ENCODE measurements around the gene AHNAK2.

AHNAK2 gene

DNA sequence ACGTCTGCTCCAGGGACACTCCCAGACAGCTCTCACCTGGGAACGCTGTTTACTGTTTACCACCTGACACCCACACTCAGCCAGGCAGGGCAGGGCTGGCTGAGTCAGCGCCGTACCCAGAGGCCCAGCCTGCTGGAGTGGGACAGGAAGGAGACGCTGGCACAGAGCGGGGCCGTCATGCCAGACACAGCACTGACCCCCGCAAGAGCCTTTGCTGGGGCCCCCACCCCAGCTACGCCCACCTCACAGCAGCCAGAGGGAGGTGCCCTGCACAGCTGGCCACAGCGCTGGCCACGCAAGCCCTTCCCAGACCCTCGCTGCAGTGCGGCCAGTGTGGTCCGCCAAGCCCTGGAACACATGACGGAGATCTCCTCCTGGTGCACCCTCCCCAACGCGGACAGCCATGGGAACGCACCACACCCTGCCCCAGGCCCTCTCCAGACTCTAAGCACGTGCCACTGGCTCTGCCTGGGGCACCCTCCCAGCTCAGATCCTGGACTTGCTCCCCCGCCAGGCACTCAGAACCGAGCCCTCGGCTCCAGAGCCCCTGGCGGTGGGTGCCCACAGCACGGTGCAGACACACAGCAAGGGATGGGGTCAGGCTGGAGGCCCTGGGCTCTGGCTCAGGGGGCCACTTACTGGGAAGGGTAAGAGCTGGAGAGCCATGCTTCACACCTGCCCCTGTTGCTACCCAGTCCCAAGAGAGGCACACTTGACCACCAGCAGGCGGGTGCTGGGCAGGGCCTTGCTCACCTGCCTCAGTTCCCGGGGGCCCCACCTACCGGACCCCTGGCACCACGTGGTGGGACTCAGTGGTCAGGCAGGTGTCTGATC is 5.7 kb downstream of the AHNAK2 start:
- TF ChIP-seq CTCF (IDR thresholded peaks at IDR 0.05; ENCODE audit: insufficient read depth, low read depth, low read length, missing control alignments): peak; percentile 42
- DNase-seq (ENCODE audit: low read depth): peak; percentile 99
- peak overlapping the region; percentile 34 for H3K4me3 ChIP-seq (ENCODE audit: low read length)

DNA sequence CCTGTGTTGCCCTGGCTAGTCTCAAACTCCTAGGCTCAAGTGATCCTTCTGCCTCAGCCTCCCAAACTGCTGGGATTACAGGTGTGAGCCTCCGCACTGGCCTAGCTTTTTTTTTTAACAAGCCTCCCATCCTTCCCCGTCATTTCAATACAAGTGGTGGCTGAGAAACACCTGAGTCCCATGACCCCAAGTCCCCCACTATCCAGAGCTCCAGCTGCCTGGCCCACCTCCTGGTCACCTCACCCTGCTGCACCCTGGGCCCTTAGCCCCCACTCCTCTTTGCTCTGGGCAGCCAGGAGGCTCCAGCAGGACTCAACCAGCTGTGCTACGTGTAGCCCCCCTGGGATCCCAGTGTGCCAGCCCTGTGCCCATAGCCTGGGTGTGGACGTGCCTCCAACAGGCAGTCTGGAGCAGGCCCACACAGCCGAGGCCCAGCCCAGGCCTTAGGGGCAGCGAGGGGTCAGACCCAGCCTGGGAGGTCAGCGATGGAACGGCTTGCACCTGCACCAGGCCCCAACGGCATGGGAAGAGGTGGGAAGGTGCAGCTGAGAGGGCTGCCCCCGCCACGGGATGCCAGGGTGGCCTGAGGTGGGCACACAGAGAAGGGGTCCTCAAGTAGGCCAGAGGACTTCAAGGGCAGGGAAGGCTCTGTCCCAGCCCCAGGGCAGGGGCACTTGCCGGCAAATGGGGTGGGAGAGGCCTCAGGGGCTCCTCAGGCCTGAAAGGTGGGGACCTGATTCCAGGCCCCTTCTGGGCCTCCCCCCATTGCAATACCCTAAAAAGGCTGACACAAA is 6.5 kb downstream of the AHNAK2 start:
- no peak for DNase-seq (ENCODE audit: low read depth)
- no peak for TF ChIP-seq CTCF (IDR thresholded peaks at IDR 0.05; ENCODE audit: insufficient read depth, low read depth, low read length, missing control alignments)
- peak overlapping the region; percentile 96 for H3K4me3 ChIP-seq (ENCODE audit: low read length)

- peak overlapping the region; percentile 96 for H3K4me3 ChIP-seq (ENCODE audit: low read length)
- no peak for TF ChIP-seq CTCF (IDR thresholded peaks at IDR 0.05; ENCODE audit: insufficient read depth, low read depth, low read length, missing control alignments)
- peak; percentile 94 for DNase-seq (ENCODE audit: low read depth)
Observed at GRCh38 chr14:104970231-104971068, 7.7 kb downstream of the AHNAK2 start.

DNA sequence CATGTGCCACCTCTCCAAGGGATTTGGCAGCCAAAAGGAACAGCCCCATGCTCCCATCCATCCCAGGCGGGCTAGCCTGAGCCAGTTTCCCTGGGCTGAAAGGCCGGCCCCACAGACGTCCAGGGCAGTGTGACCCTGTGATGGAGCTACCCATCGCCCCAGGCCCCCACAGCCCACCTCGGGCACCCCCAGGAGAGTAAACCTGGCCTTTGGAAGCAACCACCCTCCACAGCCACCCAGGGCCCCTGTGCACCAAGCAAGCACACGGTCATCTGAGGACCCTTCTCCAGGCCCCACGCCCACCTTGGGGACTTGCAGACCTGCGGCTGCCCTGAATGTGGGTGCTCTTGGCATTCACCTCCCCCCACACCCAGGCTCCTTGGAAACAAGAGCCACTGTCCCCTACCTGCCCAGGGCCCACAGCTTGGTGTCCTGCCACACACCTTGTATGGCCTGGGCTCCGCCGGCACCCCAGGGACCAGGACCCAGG is 8.4 kb downstream of the AHNAK2 start:
- TF ChIP-seq CTCF (IDR thresholded peaks at IDR 0.05; ENCODE audit: insufficient read depth, low read depth, low read length, missing control alignments): no peak
- peak overlapping the region; percentile 96 for H3K4me3 ChIP-seq (ENCODE audit: low read length)
- no peak for DNase-seq (ENCODE audit: low read depth)

DNA sequence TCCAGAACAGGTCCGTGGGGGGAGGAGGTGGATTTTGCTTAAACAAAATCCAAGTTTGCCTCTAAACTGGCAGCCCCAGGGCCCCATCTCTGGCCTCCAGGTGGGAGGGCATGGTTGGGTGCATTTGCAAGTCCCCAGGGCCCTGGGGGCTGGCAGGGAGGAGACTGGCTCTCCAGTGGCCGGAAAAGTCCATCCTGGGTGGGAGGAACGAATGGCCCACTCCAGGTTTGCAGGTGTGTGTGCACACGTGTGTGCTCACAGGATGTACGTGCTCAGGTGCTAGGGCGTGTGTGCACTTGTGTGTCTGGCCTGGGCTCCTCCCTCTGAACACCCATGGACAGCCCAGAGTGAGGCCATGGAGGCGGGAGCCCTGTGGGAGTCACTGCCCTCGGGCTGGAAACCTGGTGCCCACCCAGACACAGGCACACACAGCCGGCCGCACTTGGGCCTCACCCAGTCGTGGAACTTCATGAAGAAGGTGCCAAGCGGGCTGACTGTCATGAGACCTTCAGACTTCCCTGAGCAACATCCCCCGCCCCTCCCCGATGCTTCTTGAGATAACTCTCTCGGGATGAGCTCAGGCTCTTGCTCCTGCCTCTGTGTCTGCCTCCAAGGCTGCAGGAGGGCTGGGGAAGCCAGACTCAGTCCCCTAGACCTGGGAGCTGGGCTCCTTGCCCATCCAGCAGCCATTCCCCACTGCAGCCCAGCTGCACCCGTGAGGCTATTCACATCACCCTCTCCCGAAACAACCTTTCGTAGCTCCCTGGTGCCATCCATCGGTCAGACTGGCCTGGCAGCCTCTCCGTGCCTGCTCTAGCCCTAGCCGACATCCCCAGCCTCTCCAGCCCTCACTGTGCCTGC is 9.4 kb downstream of the AHNAK2 start:
- H3K4me3 ChIP-seq (ENCODE audit: low read length): peak overlapping the region; percentile 96
- TF ChIP-seq CTCF (IDR thresholded peaks at IDR 0.05; ENCODE audit: insufficient read depth, low read depth, low read length, missing control alignments): no peak
- DNase-seq (ENCODE audit: low read depth): peak; percentile 93

- peak overlapping the region; percentile 96 for H3K4me3 ChIP-seq (ENCODE audit: low read length)
- peak; percentile 68 for DNase-seq (ENCODE audit: low read depth)
- TF ChIP-seq CTCF (IDR thresholded peaks at IDR 0.05; ENCODE audit: insufficient read depth, low read depth, low read length, missing control alignments): no peak
Observed at GRCh38 chr14:104968153-104968527, 10.0 kb downstream of the AHNAK2 start.
